OCI-LY1 (cell line): ENCODE results near the gene ARG2.
"Not testable (repeated sequence)": the region's sequence is repeated elsewhere in the genome, so short reads cannot be mapped to it uniquely, and the experiment has no call there.

ENCODE experiments used
- H2AFZ ChIP-seq: fragments of 200-600 bp; sonication (generic), shearing (Covaris generic); 2 replicates; pipeline ENCODE4 v1.6.0; 2014; ENCODE audit warnings: antibody characterized with exemption, mild to moderate bottlenecking, low read length
- H3F3A ChIP-seq: fragments of 200-600 bp; sonication (generic), shearing (Covaris generic); 2 replicates; pipeline ENCODE4 v1.6.0; 2014; ENCODE audit warnings: mild to moderate bottlenecking, antibody characterized with exemption, low read length, moderate library complexity; ENCODE audit not compliant: insufficient read depth
- H3K27ac ChIP-seq: fragments of 200-600 bp; sonication (generic); 2 replicates; pipeline ENCODE4 v1.5.1; 2014; ENCODE audit warnings: low read length, mixed run types, mild to moderate bottlenecking, low read depth; ENCODE audit not compliant: poor library complexity, severe bottlenecking
- H3K27me3 ChIP-seq: fragments of 200-600 bp; sonication (generic); 2 replicates; pipeline ENCODE4 v1.6.0; 2014; ENCODE audit warnings: antibody characterized with exemption, mild to moderate bottlenecking, low read length, moderate library complexity; ENCODE audit not compliant: insufficient read depth
- H3K36me3 ChIP-seq: fragments of 200-600 bp; sonication (generic); 2 replicates; pipeline ENCODE4 v1.6.1; 2014; ENCODE audit warnings: mild to moderate bottlenecking, antibody characterized with exemption, low read length, moderate library complexity, mixed read lengths; ENCODE audit not compliant: insufficient read depth
- H3K4me1 ChIP-seq: fragments of 200-600 bp; sonication (generic); 2 replicates; pipeline ENCODE4 v1.5.1; 2014; ENCODE audit warnings: mild to moderate bottlenecking, low read length, moderate library complexity; ENCODE audit not compliant: insufficient read depth, severe bottlenecking
- H3K4me2 ChIP-seq: fragments of 200-600 bp; sonication (generic), shearing (Covaris generic); 2 replicates; pipeline ENCODE4 v1.6.1; 2014; ENCODE audit warnings: low read length
- H3K4me3 ChIP-seq: fragments of 200-600 bp; sonication (generic); 2 replicates; pipeline ENCODE4 v1.5.1; 2014; ENCODE audit warnings: low read length, low read depth, mild to moderate bottlenecking, mixed read lengths; ENCODE audit not compliant: poor library complexity, severe bottlenecking
- H3K79me2 ChIP-seq: fragments of 200-600 bp; shearing (Covaris generic); 2 replicates; pipeline ENCODE4 v1.6.1; 2016; ENCODE audit warnings: mixed run types, low read length, mixed read lengths; ENCODE audit not compliant: insufficient read depth
- H3K9ac ChIP-seq: fragments of 200-600 bp; sonication (generic), shearing (Covaris generic); 2 replicates; pipeline ENCODE4 v1.6.1; 2014; ENCODE audit warnings: mild to moderate bottlenecking, low read length, mixed read lengths
- H3K9me2 ChIP-seq: fragments of 200-600 bp; sonication (generic), shearing (Covaris generic); 2 replicates; pipeline ENCODE4 v1.6.1; 2014; ENCODE audit warnings: low read depth, mild to moderate bottlenecking, low read length, mixed read lengths
- H3K9me3 ChIP-seq: fragments of 200-600 bp; shearing (Covaris generic); 2 replicates; pipeline ENCODE4 v1.6.1; 2014; ENCODE audit warnings: low read length, mixed read lengths
- H4K20me1 ChIP-seq: fragments of 200-600 bp; sonication (generic), shearing (Covaris generic); 2 replicates; pipeline ENCODE4 v1.6.0; 2016; ENCODE audit warnings: mild to moderate bottlenecking, low read length; ENCODE audit not compliant: insufficient read depth
- CTCF ChIP-seq: fragments of 200-600 bp; sonication (generic), shearing (Covaris generic); IDR thresholded peaks from 2 replicates; pipeline ENCODE4 v1.5.1; 2017; ENCODE audit warnings: mild to moderate bottlenecking, antibody characterized with exemption, low read length, moderate library complexity, mixed read lengths
- EZH2 ChIP-seq: fragments of 200-600 bp; sonication (generic), shearing (Covaris generic); IDR thresholded peaks from 2 replicates; pipeline ENCODE4 v1.8.0; 2017; ENCODE audit warnings: borderline replicate concordance, mixed run types, mild to moderate bottlenecking, antibody characterized with exemption, low read length, moderate library complexity, mixed read lengths

ARG2 gene

GRCh38 chr14:67620217-67620785 is 581 bp downstream of the ARG2 start:
- H3K36me3 ChIP-seq = no peaks in the 10 kb centered on the region; the same call in 1 of the 2 replicates
- no peaks in the 10 kb centered on the region for H3F3A ChIP-seq
- no peak overlapping the region for H3K27ac ChIP-seq
- peaks cover 26% of the 10 kb centered on the region for H3K4me1 ChIP-seq
- H3K9me2 ChIP-seq = no peaks in the 10 kb centered on the region
- TF ChIP-seq CTCF = no peak
- TF ChIP-seq EZH2 = no peak
- H3K79me2 ChIP-seq = no peaks in the 10 kb centered on the region
- H2AFZ ChIP-seq = 0 out of 2 replicates have a peak overlapping the region, but pooled peaks have one; percentile 80
- H4K20me1 ChIP-seq = no peaks in the 10 kb centered on the region
- no peaks in the 10 kb centered on the region for H3K27me3 ChIP-seq
- peak overlapping the region; percentile 58 for H3K9ac ChIP-seq
- H3K4me2 ChIP-seq = peak overlapping the region; percentile 85
- peak overlapping the region; percentile 71 for H3K4me3 ChIP-seq
- peaks cover 4% of the 10 kb centered on the region; the same call in 1 of the 2 replicates for H3K9me3 ChIP-seq

- Histone ChIP-seq H3K36me3 (no peaks in the 10 kb centered on the region; the same call in 1 of the 2 replicates), H3K4me3 (no peak overlapping the region), H3K9me3 (peaks cover 4% of the 10 kb centered on the region; the same call in 1 of the 2 replicates), H3K9me2 (no peaks in the 10 kb centered on the region), H4K20me1 (no peaks in the 10 kb centered on the region), H3F3A (no peaks in the 10 kb centered on the region), H2AFZ (no peak overlapping the region), H3K27ac (no peak overlapping the region), H3K4me2 (no peak overlapping the region), H3K79me2 (no peaks in the 10 kb centered on the region), H3K9ac (no peak overlapping the region), H3K4me1 (peaks cover 26% of the 10 kb centered on the region), H3K27me3 (no peaks in the 10 kb centered on the region)
- TF ChIP-seq CTCF (no peak), EZH2 (no peak)
Observed at GRCh38 chr14:67622675-67623074, 3.0 kb downstream of the ARG2 start.

GRCh38 chr14:67623114-67623513 is 3.4 kb downstream of the ARG2 start:
- H3K9me3 ChIP-seq = peaks cover 4% of the 10 kb centered on the region; the same call in 1 of the 2 replicates
- no peak overlapping the region for H3K9ac ChIP-seq
- no peak for TF ChIP-seq CTCF
- no peak for TF ChIP-seq EZH2
- no peaks in the 10 kb centered on the region; the same call in 1 of the 2 replicates for H3K36me3 ChIP-seq
- no peaks in the 10 kb centered on the region for H4K20me1 ChIP-seq
- H3K4me2 ChIP-seq = no peak overlapping the region
- no peak overlapping the region for H3K27ac ChIP-seq
- H3K4me3 ChIP-seq = no peak overlapping the region
- no peak overlapping the region for H2AFZ ChIP-seq
- H3K27me3 ChIP-seq = no peaks in the 10 kb centered on the region
- H3K9me2 ChIP-seq = no peaks in the 10 kb centered on the region
- H3K4me1 ChIP-seq = peaks cover 26% of the 10 kb centered on the region
- no peaks in the 10 kb centered on the region for H3F3A ChIP-seq
- H3K79me2 ChIP-seq = no peaks in the 10 kb centered on the region

GRCh38 chr14:67626131-67626530 is 6.4 kb downstream of the ARG2 start:
- H3K27ac ChIP-seq, H3K4me2 ChIP-seq, H3K79me2 ChIP-seq, H3K36me3 ChIP-seq, H3K4me3 ChIP-seq, H4K20me1 ChIP-seq, H3K4me1 ChIP-seq, H2AFZ ChIP-seq, H3K27me3 ChIP-seq, H3K9me2 ChIP-seq, H3F3A ChIP-seq, H3K9ac ChIP-seq, H3K9me3 ChIP-seq: not testable (repeated sequence)
